HCT116 (cell line): ENCODE measurements around the gene HOXA1. TPM values are rescaled to one million over a fixed set of nuclear protein-coding genes. Genes with fewer than 3 reads are reported as not detected.

Experiments used
- ATAC-seq: fragments of 200-7000 bp; cut with Tn5 transposase; 2 replicates; pipeline ENCODE4 v1.9.1; 2020; ENCODE audit warnings: mild to moderate bottlenecking, moderate library complexity
- BruUV-seq: library from RNA; stranded (reverse); fragments of 400-500 nt; replicated peaks from 2 replicates; lab custom pipeline; 2021; lab: Mats Ljungman, UMichigan
- CTCF ChIA-PET: fragments of 300-600 bp; sonication (Branson Sonifier 250); formaldehyde crosslinking; loops from one replicate; lab custom pipeline; 2021; ENCODE audit warnings: antibody characterized with exemption; lab: Charles Lee
- POLR2A ChIA-PET: fragments of 300-600, 350-600 bp; sonication (Branson Sonifier 250); formaldehyde crosslinking; loops from one replicate; lab custom pipeline; 2021; ENCODE audit warnings: antibody characterized with exemption; lab: Charles Lee
- RAD21 ChIA-PET, 2 experiments: fragments of 300-600 bp; sonication (Branson Sonifier 250); formaldehyde crosslinking; loops; one replicate each; lab custom pipeline; 2023; ENCODE audit warnings: low total read pairs in 2 of 2; ENCODE audit not compliant: uncharacterized antibody in 2 of 2, unreplicated experiment in 2 of 2, low non-redundant PET in 1 of 2; lab: Charles Lee
- DNase-seq: peaks from one replicate; pipeline ENCODE4 v3.0.0-alpha.2; 2010; ENCODE audit warnings: low read depth, low spot score
- H2AFZ ChIP-seq: fragments of 200-600 bp; shearing (Covaris generic), sonication (generic); 2 replicates; pipeline ENCODE4 v1.6.1; 2017; ENCODE audit warnings: low read depth, mixed run types, mixed read lengths, antibody characterized with exemption, low read length; ENCODE audit not compliant: poor library complexity, severe bottlenecking
- H3K27ac ChIP-seq: 2 replicates; pipeline ENCODE4 v1.5.1; 2012; ENCODE audit warnings: low read depth, low read length
- H3K27me3 ChIP-seq: fragments of 200-600 bp; sonication (generic); 2 replicates; pipeline ENCODE4 v1.6.1; 2016; ENCODE audit warnings: mixed run types, low read length, mixed read lengths; ENCODE audit not compliant: insufficient read depth
- H3K36me3 ChIP-seq, 2 experiments: fragments of 200-500 bp in 1 of 2; fragments of 200-600 bp in 1 of 2; sonication (Bioruptor generic) in 1 of 2; sonication (generic) in 1 of 2; 2 replicates each; pipeline versions ENCODE4 v1.5.1 to v1.6.1; 2014 to 2016; ENCODE audit warnings: low read length in 2 of 2, inconsistent platforms in 1 of 2, mixed read lengths in 1 of 2, mixed run types in 1 of 2; ENCODE audit not compliant: insufficient read depth in 2 of 2, control insufficient read depth in 1 of 2
- H3K4me1 ChIP-seq, 2 experiments: fragments of 200-600 bp in 1 of 2; sonication (generic) in 1 of 2; 2 replicates each; pipeline versions ENCODE4 v1.5.1 to v1.6.1; 2012 to 2017; ENCODE audit warnings: low read length in 2 of 2, inconsistent platforms in 1 of 2, mild to moderate bottlenecking in 1 of 2, mixed read lengths in 1 of 2, mixed run types in 1 of 2, moderate library complexity in 1 of 2; ENCODE audit not compliant: insufficient read depth in 2 of 2, control insufficient read depth in 1 of 2
- H3K4me2 ChIP-seq: fragments of 200-600 bp; sonication (generic); 2 replicates; pipeline ENCODE4 v1.6.1; 2017; ENCODE audit warnings: mixed run types, low read length, mixed read lengths
- H3K4me3 ChIP-seq, 2 experiments: fragments of 200-600 bp in 1 of 2; sonication (generic) in 1 of 2; replicated peaks in 1 of 2; 2 replicates each; pipeline ENCODE4 v1.5.1; 2011 to 2016; ENCODE audit warnings: low read length in 2 of 2, control low read depth in 1 of 2, low read depth in 1 of 2, mild to moderate bottlenecking in 1 of 2, mixed read lengths in 1 of 2, mixed run types in 1 of 2
- H3K79me2 ChIP-seq: fragments of 200-600 bp; sonication (generic); 2 replicates; pipeline ENCODE4 v1.6.1; 2017; ENCODE audit warnings: mild to moderate bottlenecking, mixed run types, low read length, moderate library complexity, mixed read lengths; ENCODE audit not compliant: insufficient read depth
- H3K9ac ChIP-seq: fragments of 200-600 bp; sonication (generic); 2 replicates; pipeline ENCODE4 v1.6.1; 2016; ENCODE audit warnings: low read length, mixed read lengths
- H3K9me2 ChIP-seq: fragments of 200-600 bp; sonication (generic), shearing (Covaris generic); 2 replicates; pipeline ENCODE4 v1.6.1; 2017; ENCODE audit warnings: mixed run types, mild to moderate bottlenecking, moderate library complexity; ENCODE audit not compliant: insufficient read depth
- H3K9me3 ChIP-seq, 2 experiments: fragments of 200-500 bp in 1 of 2; fragments of 200-600 bp in 1 of 2; sonication (Bioruptor generic) in 1 of 2; sonication (generic) in 1 of 2; 2 replicates each; pipeline ENCODE4 v1.6.1; 2014 to 2017; ENCODE audit warnings: low read length in 2 of 2, mixed read lengths in 2 of 2, inconsistent platforms in 1 of 2, low read depth in 1 of 2, mild to moderate bottlenecking in 1 of 2, mixed run types in 1 of 2, moderate library complexity in 1 of 2; ENCODE audit not compliant: control insufficient read depth in 1 of 2, insufficient read depth in 1 of 2
- H4K20me1 ChIP-seq: fragments of 200-600 bp; sonication (generic), shearing (Covaris generic); 2 replicates; pipeline ENCODE4 v1.6.1; 2017; ENCODE audit warnings: mixed run types, mild to moderate bottlenecking, moderate library complexity; ENCODE audit not compliant: insufficient read depth
- CEBPB ChIP-seq: IDR thresholded peaks from 2 replicates; pipeline ENCODE4 v1.6.1; 2012; ENCODE audit warnings: low read depth
- JUND ChIP-seq: IDR thresholded peaks from 2 replicates; pipeline ENCODE4 v1.6.1; 2012
- MAX ChIP-seq: IDR thresholded peaks from 2 replicates; pipeline ENCODE4 v1.6.1; 2012
- RAD21 ChIP-seq: IDR thresholded peaks from 2 replicates; pipeline ENCODE4 v1.6.1; 2012; ENCODE audit warnings: low read depth, mild to moderate bottlenecking
- REST ChIP-seq: IDR thresholded peaks from 2 replicates; pipeline ENCODE4 v1.6.1; 2012; ENCODE audit warnings: low read depth
- SP1 ChIP-seq: IDR thresholded peaks from 2 replicates; pipeline ENCODE4 v1.6.1; 2012; ENCODE audit warnings: low read depth
- YY1 ChIP-seq: IDR thresholded peaks from 2 replicates; pipeline ENCODE4 v1.6.1; 2011; ENCODE audit warnings: low read length, low read depth, moderate library complexity, mild to moderate bottlenecking; ENCODE audit not compliant: insufficient replicate concordance; ENCODE audit errors: extremely low read depth
- ZFX ChIP-seq: fragments of 450-650 bp; IDR thresholded peaks from 2 replicates; pipeline ENCODE4 v1.6.1; 2017
- ZNF274 ChIP-seq: fragments of 200-500 bp; sonication (Bioruptor generic); IDR thresholded peaks from 2 replicates; pipeline ENCODE4 v1.6.1; 2014; ENCODE audit warnings: mild to moderate bottlenecking, low read depth, low read length, inconsistent platforms
- intact Hi-C: fragments of 100-400 bp; cut with micrococcal nuclease; formaldehyde crosslinking; loops from 2 replicates; pipeline ENCODE4 v1.10.0; 2022
- total RNA-seq: library from RNA; stranded (reverse); gene quantifications from one replicate; pipeline ENCODE4 v1.2.1, GENCODE V29; 2021; ENCODE audit not compliant: unreplicated experiment

The HOXA1 gene
- total RNA-seq, 1 experiment from 2014 or later: 2.8 TPM

GRCh38 chr7:27091105-27091504 lies 4.7 kb downstream of the HOXA1 start:
- ChIA-PET POLR2A (interaction anchor here (1.0 to 1.2 kb wide), 2 partner anchors 8 to 10 kb away, joined by 3 read pairs; no protein-coding TSS in a partner anchor), CTCF (no interaction called here)
- H3K4me2 ChIP-seq: no peak overlapping the region
- no peak overlapping the region for H3K9ac ChIP-seq
- H2AFZ ChIP-seq: no peak overlapping the region
- H3K27ac ChIP-seq: no peak overlapping the region
- DNase-seq: no peak
- intact Hi-C loops: no loop called here
- peaks cover 3 to 9% of the 10 kb centered on the region in 2 experiments; a peak in 1 of 4 replicates for H3K4me1 ChIP-seq
- H3K27me3 ChIP-seq: no peaks in the 10 kb centered on the region
- H3K36me3 ChIP-seq: no peaks in the 10 kb centered on the region
- TF ChIP-seq YY1: no peak
- TF ChIP-seq, all 23 proteins: peak for 0
- no peak overlapping the region for H3K4me3 ChIP-seq
- H4K20me1 ChIP-seq: no peaks in the 10 kb centered on the region
- H3K9me3 ChIP-seq: no peaks in the 10 kb centered on the region
- H3K79me2 ChIP-seq: no peaks in the 10 kb centered on the region
- no peaks in the 10 kb centered on the region for H3K9me2 ChIP-seq
- BruUV-seq: no TSS peak
- RAD21 ChIA-PET: no interaction called here
- ATAC-seq: no peak

GRCh38 chr7:27088002-27088922 lies 7.5 kb downstream of the HOXA1 start:
- intact Hi-C loops: no loop called here
- no peak overlapping the region for H3K4me2 ChIP-seq
- H3K27ac ChIP-seq: no peak overlapping the region
- CTCF ChIA-PET: no interaction called here
- RAD21 ChIA-PET: no interaction called here
- H3K9ac ChIP-seq: no peak overlapping the region
- H4K20me1 ChIP-seq: no peaks in the 10 kb centered on the region
- H3K4me1 ChIP-seq: no peaks in the 10 kb centered on the region
- TF ChIP-seq SP1: no peak
- TF ChIP-seq CEBPB: no peak
- TF ChIP-seq MAX: no peak
- TF ChIP-seq ZNF274: no peak
- TF ChIP-seq JUND: no peak
- TF ChIP-seq ZFX: no peak
- TF ChIP-seq REST: no peak
- TF ChIP-seq RAD21: no peak
- TF ChIP-seq, all 23 proteins: peak for 0
- no peak for DNase-seq
- Histone ChIP-seq H3K36me3 (no peaks in the 10 kb centered on the region), H3K9me3 (no peaks in the 10 kb centered on the region), H2AFZ (no peak overlapping the region), H3K27me3 (no peaks in the 10 kb centered on the region), H3K4me3 (no peak overlapping the region), H3K79me2 (no peaks in the 10 kb centered on the region), H3K9me2 (no peaks in the 10 kb centered on the region)
- no peak for ATAC-seq
- BruUV-seq: no TSS peak
- POLR2A ChIA-PET: no interaction called here
